K562 (cell line): ENCODE measurements around the gene PKP1. TPM values are rescaled to one million over a fixed set of nuclear protein-coding genes. Genes with fewer than 3 reads are reported as not detected.

ENCODE experiments used
- ATAC-seq: fragments of 200-7000 bp; cut with Tn5 transposase; 3 replicates; pipeline ENCODE4 v1.9.1; 2020; ENCODE audit warnings: moderate library complexity
- BruUV-seq: library from RNA; stranded (reverse); fragments of 400-500 nt; replicated peaks from 2 replicates; lab custom pipeline; 2021; lab: Mats Ljungman, UMichigan
- CTCF ChIA-PET: fragments of 300-600 bp; formaldehyde crosslinking; extraction: SDS; loops from one replicate; lab custom pipeline; 2021; ENCODE audit warnings: low intra/inter-chr PET ratio; lab: Yijun Ruan, JAX
- POLR2A ChIA-PET: fragments of 300-600, 350-650 bp; sonication (Branson Sonifier 250); formaldehyde crosslinking; extraction: SDS; loops from one replicate; lab custom pipeline; 2021; ENCODE audit warnings: antibody characterized with exemption, inconsistent platforms; lab: Yijun Ruan, JAX
- DNase-seq, 4 experiments: peaks; one replicate each; pipeline versions ENCODE4 v3.0.0 to v3.0.0-alpha.2; 2011 to 2018; ENCODE audit warnings: low spot score in 3 of 4, mixed read lengths in 3 of 4; ENCODE audit errors: extremely low read depth in 1 of 4
- FAIRE-seq: peaks from 2 replicates; lab custom pipeline; 2011; peaks lifted over from hg19 to GRCh38; lab: Jason Lieb, UNC
- H2AFZ ChIP-seq: 2 replicates; pipeline ENCODE4 v1.6.0; 2011; ENCODE audit warnings: low read depth, low read length, control low read depth, inconsistent platforms
- H3K27ac ChIP-seq: fragments of 200-600 bp; 3 replicates; pipeline ENCODE4 v1.8.0; 2011; ENCODE audit warnings: low read depth, mild to moderate bottlenecking, control low read depth, inconsistent platforms, low read length, moderate library complexity, mixed read lengths; ENCODE audit errors: extremely low read depth
- H3K27me3 ChIP-seq, 2 experiments: fragments of 300-600 bp in 1 of 2; 2 replicates in 1 of 2; 3 replicates in 1 of 2; pipeline versions ENCODE4 v1.6.0 to v1.8.0; 2011; ENCODE audit warnings: inconsistent platforms in 2 of 2, low read length in 2 of 2, mild to moderate bottlenecking in 1 of 2, mixed read lengths in 1 of 2, moderate library complexity in 1 of 2; ENCODE audit not compliant: control insufficient read depth in 2 of 2, insufficient read depth in 2 of 2
- H3K36me3 ChIP-seq: fragments of 300-600 bp; 3 replicates; pipeline ENCODE4 v1.8.0; 2011; ENCODE audit warnings: mild to moderate bottlenecking, low read length, inconsistent platforms; ENCODE audit not compliant: control insufficient read depth, insufficient read depth
- H3K4me1 ChIP-seq, 2 experiments: fragments of 200-600 bp in 1 of 2; replicated peaks in 1 of 2; 2 replicates in 1 of 2; 3 replicates in 1 of 2; pipeline versions ENCODE4 v1.5.1 to v1.8.0; 2011; ENCODE audit warnings: inconsistent platforms in 2 of 2, low read length in 2 of 2, mild to moderate bottlenecking in 1 of 2, mixed read lengths in 1 of 2, moderate library complexity in 1 of 2; ENCODE audit not compliant: control insufficient read depth in 2 of 2, insufficient read depth in 2 of 2
- H3K4me2 ChIP-seq: 2 replicates; pipeline ENCODE4 v1.6.1; 2011; ENCODE audit warnings: low read length, control low read depth, inconsistent platforms, mixed read lengths; ENCODE audit not compliant: insufficient read depth
- H3K4me3 ChIP-seq: fragments of 200-600 bp; sonication (generic), shearing (Covaris generic); 2 replicates; pipeline ENCODE4 v1.5.1; 2016; ENCODE audit warnings: control low read depth, inconsistent platforms
- H3K79me2 ChIP-seq: fragments of 200-600 bp; 3 replicates; pipeline ENCODE4 v1.8.0; 2011; ENCODE audit warnings: low read length, inconsistent platforms; ENCODE audit not compliant: control insufficient read depth, insufficient read depth
- H3K9ac ChIP-seq, 2 experiments: 2 replicates each; pipeline versions ENCODE4 v1.6.0 to v1.6.1; 2011; ENCODE audit warnings: low read depth in 2 of 2, low read length in 2 of 2, control low read depth in 1 of 2, inconsistent platforms in 1 of 2, mild to moderate bottlenecking in 1 of 2, mixed read lengths in 1 of 2; ENCODE audit not compliant: insufficient read depth in 1 of 2
- H3K9me1 ChIP-seq: one replicate; pipeline ENCODE4 v1.6.0; 2011; ENCODE audit warnings: inconsistent platforms, mild to moderate bottlenecking, low read length, moderate library complexity; ENCODE audit not compliant: control insufficient read depth, insufficient read depth
- H3K9me3 ChIP-seq: replicated peaks from 2 replicates; pipeline ENCODE4 v1.5.1; 2011; ENCODE audit warnings: low read depth, low read length, inconsistent platforms; ENCODE audit not compliant: control insufficient read depth, insufficient read depth
- H4K20me1 ChIP-seq: replicated peaks from 2 replicates; pipeline ENCODE4 v1.6.1; 2011; ENCODE audit warnings: low read length, inconsistent platforms, mixed read lengths; ENCODE audit not compliant: control insufficient read depth, insufficient read depth
- BRCA1 ChIP-seq, 2 experiments: fragments of 450-650 bp in 1 of 2; sonication (generic) in 1 of 2; formaldehyde crosslinking in 1 of 2; IDR thresholded peaks; 2 replicates each; pipeline versions ENCODE4 v1.5.0 to v1.6.1; 2017 to 2020; ENCODE audit warnings: mild to moderate bottlenecking in 1 of 2, missing genetic modification reagents in 1 of 2
- CREB3 ChIP-seq: fragments of 450-650 bp; conservative IDR thresholded peaks from 2 replicates; pipeline ENCODE4 v1.6.1; 2016; ENCODE audit warnings: missing genetic modification characterization, low read depth, mild to moderate bottlenecking, missing compliant biosample characterization, moderate library complexity
- CREB5 ChIP-seq: fragments of 250-450 bp; sonication (Bioruptor Pico); IDR thresholded peaks from 2 replicates; pipeline ENCODE4 v1.5.0; 2020; ENCODE audit warnings: mild to moderate bottlenecking
- DDX20 ChIP-seq: fragments of 450-650 bp; IDR thresholded peaks from 2 replicates; pipeline ENCODE4 v1.6.1; 2016; ENCODE audit warnings: missing genetic modification characterization, low read depth, mild to moderate bottlenecking, missing compliant biosample characterization, moderate library complexity
- KLF1 ChIP-seq: fragments of 450-650 bp; IDR thresholded peaks from 2 replicates; pipeline ENCODE4 v1.6.1; 2016; ENCODE audit warnings: missing genetic modification characterization, missing compliant biosample characterization
- LARP7 ChIP-seq: fragments of 450-650 bp; IDR thresholded peaks from 2 replicates; pipeline ENCODE4 v1.6.1; 2016
- MAX ChIP-seq: sonication (generic); formaldehyde crosslinking; IDR thresholded peaks from 2 replicates; pipeline ENCODE4 v1.9.0; 2022; ENCODE audit warnings: mild to moderate bottlenecking, missing genetic modification reagents
- TCF7 ChIP-seq: sonication (generic); IDR thresholded peaks from 2 replicates; pipeline ENCODE4 v1.6.1; 2016; ENCODE audit warnings: antibody characterized with exemption, borderline replicate concordance
- TEAD1 ChIP-seq, 2 experiments: fragments of 450-650 bp in 1 of 2; sonication (generic) in 1 of 2; formaldehyde crosslinking; IDR thresholded peaks; 2 replicates each; pipeline versions ENCODE4 v1.4.0 to v1.8.0; 2020 to 2022; ENCODE audit warnings: mild to moderate bottlenecking in 2 of 2, missing genetic modification reagents in 1 of 2
- TRIM25 ChIP-seq: fragments of 450-650 bp; IDR thresholded peaks from 2 replicates; pipeline ENCODE4 v1.7.0; 2016; ENCODE audit warnings: borderline replicate concordance
- ZNF311 ChIP-seq: fragments of 250-450 bp; sonication (Bioruptor Pico); IDR thresholded peaks from 2 replicates; pipeline ENCODE4 v1.4.0; 2020; ENCODE audit warnings: mild to moderate bottlenecking, moderate library complexity
- WGBS: fragments of 100-300 bp; shearing (Covaris generic); methylation state at CpG from one replicate; pipeline ENCODE4 v1.1.6; 2016; ENCODE audit warnings: low coverage, mixed read lengths; ENCODE audit not compliant: insufficient coverage; ENCODE audit errors: missing lambda C conversion rate; 5-methylcytosine and 5-hydroxymethylcytosine counted together
- in situ Hi-C: fragments of 300-500 bp; cut with MboI; formaldehyde crosslinking; loops from 4 replicates; pipeline ENCODE4 v1.15.0; 2018; ENCODE audit warnings: inconsistent platforms, mixed read lengths
- intact Hi-C: fragments of 100-400 bp; cut with micrococcal nuclease; formaldehyde crosslinking; loops from 2 replicates; pipeline ENCODE4 v1.14.2; 2022
- polyA plus RNA-seq, 8 experiments: library from polyadenylated mRNA; depleted of rRNA in 4 of 8; stranded (reverse) in 5 of 8; unstranded in 3 of 8; fragments of >200 nt; fragmentation: Nextera tagmentation in 2 of 8; fragmentation: Illumina TruSeq in 1 of 8; extraction: Ambion mirVana in 2 of 8; extraction: Trizol in 1 of 8; gene quantifications; 2 replicates each; pipeline versions ENCODE4 v1.2.1 to v1.2.3, GENCODE V29; 2011 to 2014; ENCODE audit warnings: inconsistent platforms in 1 of 8, missing spikeins in 1 of 8
- total RNA-seq, 7 experiments: library from RNA; depleted of rRNA in 6 of 7; stranded (reverse); fragments of >200 nt in 6 of 7; fragmentation: Illumina TruSeq in 2 of 7; extraction: Trizol in 2 of 7; gene quantifications; 2 replicates each; pipeline versions ENCODE4 v1.2.1 to v1.2.3, GENCODE V29; 2011 to 2021; ENCODE audit warnings: low replicate concordance in 1 of 7

The PKP1 gene
- total and polyA plus RNA-seq, 9 of the 15 experiments (the other 6 are each of a cell fraction or from before 2014, with no cell fraction given): not detected

- Histone ChIP-seq H2AFZ (no peak overlapping the region), H3K4me3 (no peak overlapping the region), H3K79me2 (no peaks in the 10 kb centered on the region), H3K27ac (no peak overlapping the region), H4K20me1 (peaks cover 24% of the 10 kb centered on the region), H3K4me1 (peaks cover 0 to 3% of the 10 kb centered on the region in 2 experiments; a peak in 1 of 5 replicates)
- BruUV-seq: no TSS peak
- DNase-seq: no peak
- in situ Hi-C loops (no loop called here), intact Hi-C loops (loop anchor here (5.0 kb wide), 1 partner anchor 276 kb away; no protein-coding TSS in a partner anchor)
- under 1% methylated on average over 8 of the region's 8 CpGs for WGBS
- ATAC-seq: no peak
- CTCF ChIA-PET: interaction anchor here (5.2 kb wide), 1 partner anchor 109 kb away, joined by 60 read pairs; no protein-coding TSS in a partner anchor
- TF ChIP-seq BRCA1 (IDR thresholded peaks at IDR 0.05): no peak
- no peak for TF ChIP-seq BRCA1 (CRISPR knock-in tag; IDR thresholded peaks at IDR 0.05)
- TF ChIP-seq CREB5 (CRISPR knock-in tag): no peak
- TF ChIP-seq TEAD1 (CRISPR knock-in tag; IDR thresholded peaks at IDR 0.05): no peak
- TF ChIP-seq TCF7: no peak
- no peak for TF ChIP-seq LARP7
- no peak for TF ChIP-seq KLF1 (tag)
- no peak for TF ChIP-seq CREB3 (tag)
- no peak for TF ChIP-seq DDX20
- no peak for TF ChIP-seq TRIM25
- TF ChIP-seq MAX: no peak
- no peak for TF ChIP-seq ZNF311 (CRISPR knock-in tag)
- TF ChIP-seq, all 486 proteins: peak for 0
- Histone ChIP-seq H3K4me2 (no peak overlapping the region), H3K9me1 (no peaks in the 10 kb centered on the region), H3K9me3 (no peaks in the 10 kb centered on the region), H3K9ac (no peak overlapping the region), H3K27me3 (peaks cover 0 to 89% of the 10 kb centered on the region in 2 experiments; a peak in 2 of 5 replicates), H3K36me3 (no peaks in the 10 kb centered on the region)
- FAIRE-seq: peak; percentile 51
- POLR2A ChIA-PET: interaction anchor here (0.6 to 1.2 kb wide), 3 partner anchors 8 to 27 kb away, joined by 3 to 4 read pairs (median 3); no protein-coding TSS in a partner anchor
These were observed 80.2 kb downstream of the PKP1 start for GRCh38 chr1:201363467-201363866.
